K562 (cell line): ENCODE measurements around the gene ISYNA1. TPM values are rescaled to one million over a fixed set of nuclear protein-coding genes. Genes with fewer than 3 reads are reported as not detected.

Experiments used
- CEBPG ChIP-seq, 3 experiments: fragments of 200-800 bp in 1 of 3; sonication (Bioruptor generic) in 1 of 3; sonication (generic) in 1 of 3; formaldehyde crosslinking in 1 of 3; IDR thresholded peaks in 2 of 3; conservative IDR thresholded peaks in 1 of 3; 2 replicates each; pipeline versions ENCODE4 v1.6.1 to v1.8.0; 2016 to 2022; ENCODE audit warnings: missing compliant biosample characterization in 2 of 3, missing genetic modification characterization in 2 of 3, mild to moderate bottlenecking in 1 of 3, missing genetic modification reagents in 1 of 3
- CHD2 ChIP-seq: IDR thresholded peaks from 2 replicates; pipeline ENCODE4 v1.6.1; 2011; ENCODE audit warnings: low read depth, low read length
- E4F1 ChIP-seq: fragments of 250-450 bp; sonication (Bioruptor Pico); IDR thresholded peaks from 2 replicates; pipeline ENCODE4 v1.5.0; 2021; ENCODE audit warnings: mild to moderate bottlenecking, borderline replicate concordance
- ELF2 ChIP-seq: fragments of 250-450 bp; sonication (Bioruptor Pico); IDR thresholded peaks from 2 replicates; pipeline ENCODE4 v1.5.0; 2021; ENCODE audit warnings: mild to moderate bottlenecking
- GABPB1 ChIP-seq: sonication (generic); formaldehyde crosslinking; IDR thresholded peaks from 2 replicates; pipeline ENCODE4 v1.8.0; 2022; ENCODE audit warnings: mild to moderate bottlenecking, missing genetic modification reagents
- HDAC3 ChIP-seq: fragments of 450-650 bp; IDR thresholded peaks from 2 replicates; pipeline ENCODE4 v1.6.1; 2018; ENCODE audit warnings: borderline replicate concordance, mild to moderate bottlenecking, moderate library complexity; ENCODE audit not compliant: partially characterized antibody
- IRF9 ChIP-seq: fragments of 450-650 bp; IDR thresholded peaks from 2 replicates; pipeline ENCODE4 v1.6.1; 2016; ENCODE audit warnings: missing biosample characterization, missing genetic modification characterization
- MAX ChIP-seq: sonication (generic); formaldehyde crosslinking; IDR thresholded peaks from 2 replicates; pipeline ENCODE4 v1.9.0; 2022; ENCODE audit warnings: mild to moderate bottlenecking, missing genetic modification reagents
- NR2C2 ChIP-seq, 2 experiments: fragments of 200-800 bp in 1 of 2; sonication (Bioruptor generic) in 1 of 2; sonication (generic) in 1 of 2; formaldehyde crosslinking in 1 of 2; IDR thresholded peaks; 2 replicates each; pipeline versions ENCODE4 v1.6.1 to v1.8.0; 2016 to 2022; ENCODE audit warnings: mild to moderate bottlenecking in 1 of 2, missing compliant biosample characterization in 1 of 2, missing genetic modification characterization in 1 of 2, missing genetic modification reagents in 1 of 2
- POLR2G ChIP-seq: fragments of 200-400 bp; formaldehyde crosslinking; IDR thresholded peaks from 2 replicates; pipeline ENCODE4 v1.6.1; 2017; ENCODE audit warnings: low read depth, mild to moderate bottlenecking, antibody characterized with exemption, low read length, moderate library complexity
- ZBTB33 ChIP-seq: sonication (generic); formaldehyde crosslinking; IDR thresholded peaks from 2 replicates; pipeline ENCODE4 v1.8.1; 2023; ENCODE audit warnings: mild to moderate bottlenecking, missing genetic modification reagents
- ZFPM2 ChIP-seq: fragments of 250-450 bp; sonication (Bioruptor Pico); IDR thresholded peaks from 2 replicates; pipeline ENCODE4 v1.5.1; 2022; ENCODE audit warnings: mild to moderate bottlenecking
- ZNF140 ChIP-seq: fragments of 250-450 bp; sonication (Bioruptor Pico); IDR thresholded peaks from 2 replicates; pipeline ENCODE4 v1.8.0; 2021; ENCODE audit warnings: moderate library complexity, mild to moderate bottlenecking, inconsistent platforms
- ZNF584 ChIP-seq: fragments of 200-800 bp; sonication (Bioruptor generic); IDR thresholded peaks from 2 replicates; pipeline ENCODE4 v1.6.1; 2016; ENCODE audit warnings: low read depth, mild to moderate bottlenecking, missing genetic modification characterization, missing compliant biosample characterization
- ZNF644 ChIP-seq: fragments of 200-800 bp; sonication (Bioruptor generic); IDR thresholded peaks from 2 replicates; pipeline ENCODE4 v1.6.1; 2016; ENCODE audit warnings: low read depth, missing genetic modification characterization, missing compliant biosample characterization
- ZNF75A ChIP-seq: fragments of 450-650 bp; formaldehyde crosslinking; IDR thresholded peaks from 2 replicates; pipeline ENCODE4 v1.4.0; 2020; ENCODE audit warnings: mild to moderate bottlenecking
- polyA plus RNA-seq, 8 experiments: library from polyadenylated mRNA; depleted of rRNA in 4 of 8; stranded (reverse) in 5 of 8; unstranded in 3 of 8; fragments of >200 nt; fragmentation: Nextera tagmentation in 2 of 8; fragmentation: Illumina TruSeq in 1 of 8; extraction: Ambion mirVana in 2 of 8; extraction: Trizol in 1 of 8; gene quantifications; 2 replicates each; pipeline versions ENCODE4 v1.2.1 to v1.2.3, GENCODE V29; 2011 to 2014; ENCODE audit warnings: inconsistent platforms in 1 of 8, missing spikeins in 1 of 8
- total RNA-seq, 7 experiments: library from RNA; depleted of rRNA in 6 of 7; stranded (reverse); fragments of >200 nt in 6 of 7; fragmentation: Illumina TruSeq in 2 of 7; extraction: Trizol in 2 of 7; gene quantifications; 2 replicates each; pipeline versions ENCODE4 v1.2.1 to v1.2.3, GENCODE V29; 2011 to 2021; ENCODE audit warnings: low replicate concordance in 1 of 7

Gene ISYNA1
- total and polyA plus RNA-seq, 9 of the 15 experiments (the other 6 are each of a cell fraction or from before 2014, with no cell fraction given), result 21.8 to 460 (median 93.2) TPM

- TF ChIP-seq ZFPM2 (CRISPR knock-in tag) (no peak), ZBTB33 (no peak), ZNF140 (no peak), NR2C2 (CRISPR knock-in tag; IDR thresholded peaks at IDR 0.05) (peak; percentile 21; the same call in 1 of the 2 replicates), NR2C2 (tag; IDR thresholded peaks at IDR 0.05) (peak; percentile 84; the same call in 1 of the 2 replicates), POLR2G (peak; percentile 35; the same call in 1 of the 2 replicates), ZNF584 (peak; percentile 82; the same call in 1 of the 2 replicates), ELF2 (CRISPR knock-in tag) (peak; percentile 79), CHD2 (no peak), IRF9 (tag) (0 out of 2 replicates have a peak, but pooled peaks have one; percentile 38), MAX (peak; percentile 87), E4F1 (CRISPR knock-in tag) (no peak), HDAC3 (no peak), CEBPG (CRISPR knock-in tag; IDR thresholded peaks at IDR 0.05) (peak; percentile 98), CEBPG (tag; conservative IDR thresholded peaks at IDR 0.05 in 1 of 2, IDR thresholded peaks at IDR 0.05 in 1 of 2) (peak; percentile 95 to 98), ZNF75A (CRISPR knock-in tag) (peak; percentile 38; the same call in 1 of the 2 replicates), ZNF644 (no peak), GABPB1 (CRISPR knock-in tag) (peak; percentile 92)
Measured at GRCh38 chr19:18478545-18479311, 40.8 kb upstream of the ISYNA1 start (continued).
